Neural cell (in vitro differentiated cells): ENCODE data around the gene ARMH3. TPM values are rescaled to one million over a fixed set of nuclear protein-coding genes. Genes with fewer than 3 reads are reported as not detected.

Experiments
- H2AFZ ChIP-seq: fragments of 200-600, 300-800 bp; sonication (generic), shearing (Covaris generic); 2 replicates; pipeline ENCODE4 v1.6.0; 2014; ENCODE audit warnings: low read depth, mild to moderate bottlenecking, antibody characterized with exemption, low read length, moderate library complexity
- H3F3A ChIP-seq: fragments of 200-600 bp; shearing (Covaris generic); 2 replicates; pipeline ENCODE4 v1.6.1; 2016; ENCODE audit warnings: mild to moderate bottlenecking, moderate library complexity, mixed read lengths, antibody characterized with exemption, low read length; ENCODE audit not compliant: insufficient read depth, poor library complexity, severe bottlenecking
- H3K27ac ChIP-seq: fragments of 200-600, 300-800 bp; sonication (generic), shearing (Covaris generic); 2 replicates; pipeline ENCODE4 v1.5.1; 2014; ENCODE audit warnings: mild to moderate bottlenecking, low read length, moderate library complexity
- H3K27me3 ChIP-seq: fragments of 300-800, 200-600 bp; sonication (generic), shearing (Covaris generic); 2 replicates; pipeline ENCODE4 v1.6.0; 2014; ENCODE audit warnings: mild to moderate bottlenecking, low read depth, low read length, moderate library complexity; ENCODE audit not compliant: insufficient read depth
- H3K36me3 ChIP-seq: fragments of 300-800, 200-600 bp; sonication (generic), shearing (Covaris generic); 2 replicates; pipeline ENCODE4 v1.5.1; 2014; ENCODE audit warnings: mild to moderate bottlenecking, antibody characterized with exemption, low read length, moderate library complexity; ENCODE audit not compliant: insufficient read depth
- H3K4me2 ChIP-seq: fragments of 300-800, 200-600 bp; sonication (generic), shearing (Covaris generic); 2 replicates; pipeline ENCODE4 v1.6.0; 2014; ENCODE audit warnings: mild to moderate bottlenecking, low read length
- H3K4me3 ChIP-seq: fragments of 300-800, 200-600 bp; sonication (generic), shearing (Covaris generic); 2 replicates; pipeline ENCODE4 v1.5.1; 2014; ENCODE audit warnings: mild to moderate bottlenecking, low read length, moderate library complexity
- H3K79me2 ChIP-seq: fragments of 200-600 bp; shearing (Covaris generic); replicated peaks from 2 replicates; pipeline ENCODE4 v1.6.0; 2014; ENCODE audit warnings: mild to moderate bottlenecking, low read length, moderate library complexity; ENCODE audit not compliant: insufficient read depth
- H3K9ac ChIP-seq: fragments of 300-800, 200-600 bp; sonication (generic), shearing (Covaris generic); 2 replicates; pipeline ENCODE4 v1.6.1; 2016; ENCODE audit warnings: mild to moderate bottlenecking, low read length, mixed read lengths
- H3K9me2 ChIP-seq: fragments of 200-600 bp; shearing (Covaris generic); 2 replicates; pipeline ENCODE4 v1.6.1; 2016; ENCODE audit warnings: mild to moderate bottlenecking, low read length, mixed read lengths; ENCODE audit not compliant: insufficient read depth
- H3K9me3 ChIP-seq: fragments of 200-600, 300-800 bp; sonication (generic), shearing (Covaris generic); 2 replicates; pipeline ENCODE4 v1.6.1; 2016; ENCODE audit warnings: mild to moderate bottlenecking, mixed run types, low read length, moderate library complexity, mixed read lengths
- H4K20me1 ChIP-seq: fragments of 200-600 bp; shearing (Covaris generic); 2 replicates; pipeline ENCODE4 v1.6.1; 2016; ENCODE audit warnings: mild to moderate bottlenecking, mixed run types; ENCODE audit not compliant: insufficient read depth
- EP300 ChIP-seq: fragments of 450-650 bp; conservative IDR thresholded peaks from 2 replicates; pipeline ENCODE4 v1.6.1; 2014; ENCODE audit warnings: antibody characterized with exemption, mild to moderate bottlenecking, moderate library complexity; ENCODE audit not compliant: poor library complexity, severe bottlenecking
- EZH2 ChIP-seq: fragments of 200-600, 300-800 bp; shearing (Covaris generic), sonication (generic); IDR thresholded peaks from 2 replicates; pipeline ENCODE4 v1.6.1; 2014; ENCODE audit warnings: antibody characterized with exemption, low read length, borderline replicate concordance, mild to moderate bottlenecking; ENCODE audit not compliant: insufficient read depth, poor library complexity, severe bottlenecking
- MXI1 ChIP-seq: fragments of 450-650 bp; conservative IDR thresholded peaks from 2 replicates; pipeline ENCODE4 v1.6.1; 2014; ENCODE audit warnings: antibody characterized with exemption, mild to moderate bottlenecking; ENCODE audit not compliant: poor library complexity, severe bottlenecking
- POLR2AphosphoS5 ChIP-seq: IDR thresholded peaks from 2 replicates; pipeline ENCODE4 v1.6.1; 2012
- RAD21 ChIP-seq: fragments of 450-650 bp; conservative IDR thresholded peaks from 2 replicates; pipeline ENCODE4 v1.6.1; 2014; ENCODE audit warnings: antibody characterized with exemption, mild to moderate bottlenecking, moderate library complexity
- REST ChIP-seq: IDR thresholded peaks from 2 replicates; pipeline ENCODE4 v1.6.1; 2012; ENCODE audit warnings: borderline replicate concordance
- SMC3 ChIP-seq: fragments of 450-650 bp; conservative IDR thresholded peaks from 2 replicates; pipeline ENCODE4 v1.6.1; 2014; ENCODE audit warnings: antibody characterized with exemption, mild to moderate bottlenecking, moderate library complexity; ENCODE audit not compliant: poor library complexity
- TAF1 ChIP-seq: IDR thresholded peaks from 2 replicates; pipeline ENCODE4 v1.6.1; 2012; ENCODE audit warnings: low read depth
- polyA plus RNA-seq: library from polyadenylated mRNA; depleted of rRNA; stranded (reverse); fragments of >200 nt; gene quantifications from 2 replicates; pipeline ENCODE4 v1.2.3, GENCODE V29; 2014
- TF ChIP-seq, protein P1 (sequence below): fragments of 450-650 bp; IDR thresholded peaks from 2 replicates; pipeline ENCODE4 v1.5.1; 2014; ENCODE audit warnings: antibody characterized with exemption, mild to moderate bottlenecking, moderate library complexity; ENCODE audit not compliant: poor library complexity, severe bottlenecking

The ARMH3 gene
- polyA plus RNA-seq, 1 donor from 2014 or later, result 13.4 TPM

DNA sequence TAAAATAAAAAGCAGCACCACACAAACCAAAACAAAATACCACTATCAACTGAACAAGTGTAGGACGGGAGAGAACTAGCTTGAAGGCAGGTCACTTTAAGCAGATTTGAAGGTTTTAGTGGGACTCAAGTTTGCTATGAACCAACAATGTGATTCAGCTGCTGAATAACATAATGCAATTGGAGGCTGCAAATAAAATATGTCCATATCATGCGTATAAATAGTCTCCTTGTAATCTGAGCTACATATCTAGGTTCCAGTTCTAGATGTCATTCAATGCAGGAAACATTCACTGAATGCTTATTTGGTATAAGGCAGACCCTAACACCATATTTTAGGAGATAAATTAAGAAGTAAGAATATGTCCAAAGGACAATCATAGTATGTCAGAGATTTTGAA, 130.9 kb downstream of the ARMH3 start:
- H3K9me3 ChIP-seq, result no peaks in the 10 kb centered on the region
- H3K4me2 ChIP-seq, result no peak overlapping the region
- H3K4me3 ChIP-seq, result no peak overlapping the region
- no peaks in the 10 kb centered on the region for H3F3A ChIP-seq
- H3K36me3 ChIP-seq, result no peaks in the 10 kb centered on the region
- no peak overlapping the region for H3K27ac ChIP-seq
- no peak overlapping the region for H2AFZ ChIP-seq
- TF ChIP-seq EZH2, result no peak
- H4K20me1 ChIP-seq, result no peaks in the 10 kb centered on the region
- H3K9me2 ChIP-seq, result no peaks in the 10 kb centered on the region
- no peaks in the 10 kb centered on the region for H3K27me3 ChIP-seq
- no peaks in the 10 kb centered on the region for H3K79me2 ChIP-seq
- H3K9ac ChIP-seq, result no peak overlapping the region

GRCh38 chr10:101923256-101923655, 132.7 kb downstream of the ARMH3 start:
- TF ChIP-seq EZH2 (no peak), SMC3 (no peak), REST (no peak), EP300 (no peak), TAF1 (no peak), MXI1 (no peak), POLR2AphosphoS5 (no peak)
- TF ChIP-seq, protein P1, sequence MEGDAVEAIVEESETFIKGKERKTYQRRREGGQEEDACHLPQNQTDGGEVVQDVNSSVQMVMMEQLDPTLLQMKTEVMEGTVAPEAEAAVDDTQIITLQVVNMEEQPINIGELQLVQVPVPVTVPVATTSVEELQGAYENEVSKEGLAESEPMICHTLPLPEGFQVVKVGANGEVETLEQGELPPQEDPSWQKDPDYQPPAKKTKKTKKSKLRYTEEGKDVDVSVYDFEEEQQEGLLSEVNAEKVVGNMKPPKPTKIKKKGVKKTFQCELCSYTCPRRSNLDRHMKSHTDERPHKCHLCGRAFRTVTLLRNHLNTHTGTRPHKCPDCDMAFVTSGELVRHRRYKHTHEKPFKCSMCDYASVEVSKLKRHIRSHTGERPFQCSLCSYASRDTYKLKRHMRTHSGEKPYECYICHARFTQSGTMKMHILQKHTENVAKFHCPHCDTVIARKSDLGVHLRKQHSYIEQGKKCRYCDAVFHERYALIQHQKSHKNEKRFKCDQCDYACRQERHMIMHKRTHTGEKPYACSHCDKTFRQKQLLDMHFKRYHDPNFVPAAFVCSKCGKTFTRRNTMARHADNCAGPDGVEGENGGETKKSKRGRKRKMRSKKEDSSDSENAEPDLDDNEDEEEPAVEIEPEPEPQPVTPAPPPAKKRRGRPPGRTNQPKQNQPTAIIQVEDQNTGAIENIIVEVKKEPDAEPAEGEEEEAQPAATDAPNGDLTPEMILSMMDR, result no peak
- Histone ChIP-seq H3K79me2 (no peaks in the 10 kb centered on the region), H3K27ac (no peak overlapping the region), H4K20me1 (no peaks in the 10 kb centered on the region), H3F3A (no peaks in the 10 kb centered on the region), H3K9me3 (no peaks in the 10 kb centered on the region), H2AFZ (no peak overlapping the region), H3K4me2 (no peak overlapping the region), H3K36me3 (no peaks in the 10 kb centered on the region), H3K4me3 (no peak overlapping the region), H3K9ac (no peak overlapping the region), H3K27me3 (no peaks in the 10 kb centered on the region), H3K9me2 (no peaks in the 10 kb centered on the region)

DNA sequence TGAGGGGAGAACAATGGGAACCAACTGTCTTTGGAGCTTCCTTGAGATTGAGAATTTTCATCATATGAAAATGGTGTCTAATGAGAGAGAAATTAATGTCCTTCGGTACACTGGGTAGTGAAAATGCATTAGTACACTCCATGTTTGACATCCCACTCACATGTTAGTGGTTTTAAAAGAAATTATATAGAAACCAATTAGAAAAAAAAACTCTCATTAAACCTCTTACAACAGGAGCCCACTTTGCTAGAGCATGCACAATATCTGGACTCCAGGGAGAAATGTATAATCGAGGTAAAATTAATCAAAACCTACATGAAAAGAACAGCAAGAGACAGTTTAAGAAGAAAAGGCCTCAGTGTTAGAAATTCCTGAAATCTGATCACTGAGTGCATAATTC, 133.1 kb downstream of the ARMH3 start:
- no peaks in the 10 kb centered on the region for H3F3A ChIP-seq
- H3K27me3 ChIP-seq, result no peaks in the 10 kb centered on the region
- H3K4me3 ChIP-seq, result no peak overlapping the region
- H3K79me2 ChIP-seq, result no peaks in the 10 kb centered on the region
- no peaks in the 10 kb centered on the region for H3K36me3 ChIP-seq
- no peak overlapping the region for H3K4me2 ChIP-seq
- H3K9ac ChIP-seq, result no peak overlapping the region
- H4K20me1 ChIP-seq, result no peaks in the 10 kb centered on the region
- TF ChIP-seq TAF1 (no peak), RAD21 (no peak)
- no peak overlapping the region for H2AFZ ChIP-seq
- no peak overlapping the region for H3K27ac ChIP-seq
- H3K9me3 ChIP-seq, result no peaks in the 10 kb centered on the region
- H3K9me2 ChIP-seq, result no peaks in the 10 kb centered on the region
